DMS53 (cell line): ENCODE data around the gene SLC34A1.
"Not testable (repeated sequence)": the region's sequence is repeated elsewhere in the genome, so short reads cannot be mapped to it uniquely, and the experiment has no call there.

Experiments used
- DNase-seq: peaks from one replicate; lab custom pipeline; 2025; lab: John Stamatoyannopoulos, UW

Gene SLC34A1

GRCh38 chr5:177355162-177355867, 28.9 kb upstream of the SLC34A1 start:
- no peak for DNase-seq

- DNase-seq = no peak
Observed at GRCh38 chr5:177355868-177356168, 28.4 kb upstream of the SLC34A1 start.

- no peak for DNase-seq
Observed at GRCh38 chr5:177356746-177357145, 27.5 kb upstream of the SLC34A1 start.

GRCh38 chr5:177357146-177357458, 27.1 kb upstream of the SLC34A1 start:
- no peak for DNase-seq

GRCh38 chr5:177357459-177358351, 26.5 kb upstream of the SLC34A1 start, which contains the start of gene RGS14:
Gene RGS14 (plus strand): TSS chr5:177357924. CDS start chr5:177358025, 101 bp downstream.
- DNase-seq = peak; percentile 92

- peak; percentile 70 for DNase-seq
Observed at GRCh38 chr5:177358370-177358819, 25.8 kb upstream of the SLC34A1 start.

GRCh38 chr5:177359451-177359851, 24.8 kb upstream of the SLC34A1 start:
- DNase-seq = no peak

- no peak for DNase-seq
Observed at GRCh38 chr5:177359860-177360259, 24.4 kb upstream of the SLC34A1 start.

- DNase-seq = not testable (repeated sequence)
Observed at GRCh38 chr5:177360740-177361139, 23.5 kb upstream of the SLC34A1 start.

- DNase-seq = no peak
Observed at GRCh38 chr5:177361418-177362291, 22.6 kb upstream of the SLC34A1 start.

- DNase-seq = no peak
Observed at GRCh38 chr5:177362292-177362609, 22.0 kb upstream of the SLC34A1 start.

GRCh38 chr5:177362610-177363507, 21.4 kb upstream of the SLC34A1 start:
- DNase-seq = peak; percentile 86

GRCh38 chr5:177363565-177363964, 20.7 kb upstream of the SLC34A1 start:
- DNase-seq = no peak

GRCh38 chr5:177364159-177364962, 19.9 kb upstream of the SLC34A1 start:
- DNase-seq = no peak

GRCh38 chr5:177365845-177366527, 18.2 kb upstream of the SLC34A1 start:
- no peak for DNase-seq

- DNase-seq = peak; percentile 78
Observed at GRCh38 chr5:177366528-177367322, 17.5 kb upstream of the SLC34A1 start.

GRCh38 chr5:177367323-177367848, 16.8 kb upstream of the SLC34A1 start:
- no peak for DNase-seq

- no peak for DNase-seq
Observed at GRCh38 chr5:177367981-177368868, 16.0 kb upstream of the SLC34A1 start.
